Measurements from ENCODE around the gene SLC44A3. TPM values are rescaled to one million over a fixed set of nuclear protein-coding genes. Genes with fewer than 3 reads are reported as not detected.

The SLC44A3 gene
- total and polyA plus RNA-seq, 2 of the 4 experiments (the other 2 are of a cell fraction), result 0.31 to 0.54 TPM

GRCh38 chr1:94929351-94930217, 109.4 kb downstream of the SLC44A3 start:
- no peaks in the 10 kb centered on the region for H3K27me3 ChIP-seq (ENCODE audit: control insufficient read depth, insufficient read depth, low read length)
- H4K8ac ChIP-seq (ENCODE audit: low read depth in 2 of 2, low read length in 2 of 2), result peak overlapping the region in 1 of 2 experiments; percentile 26; a peak in 1 of 4 replicates
- H3K56ac ChIP-seq (ENCODE audit: extremely low read depth, insufficient read depth, low read length), result no peak overlapping the region
- TF ChIP-seq CEBPB (IDR thresholded peaks at IDR 0.05; ENCODE audit: low read depth, low read length), result no peak
- no peak for TF ChIP-seq POLR2A (IDR thresholded peaks at IDR 0.05; ENCODE audit: low read depth, low read length)
- TF ChIP-seq RAD21 (IDR thresholded peaks at IDR 0.05; ENCODE audit: low read length), result no peak
- no peak for TF ChIP-seq RFX5 (IDR thresholded peaks at IDR 0.05; ENCODE audit: low read depth, low read length)
- no peak for TF ChIP-seq NFE2L2 (IDR thresholded peaks at IDR 0.05; ENCODE audit: low read depth, low read length)
- TF ChIP-seq MAFK (IDR thresholded peaks at IDR 0.05; ENCODE audit: low read depth, low read length), result no peak
- no peaks in the 10 kb centered on the region for H3K9me3 ChIP-seq (ENCODE audit: control insufficient read depth, insufficient read depth, low read length)
- ATAC-seq (ENCODE audit: low read depth) (no peak), DNase-seq (no peak)
- H3K27ac ChIP-seq (ENCODE audit: insufficient read depth, low read length), result no peak overlapping the region
- dilution Hi-C loops (cut with HindIII; ENCODE audit: low sequenced_read_pairs, unreplicated experiment) (no loop called here), intact Hi-C loops (cut with micrococcal nuclease) (loop anchor here (10.0 kb wide), 1 partner anchor 305 kb away; the partner anchor contains the start of gene RWDD3), in situ Hi-C loops (cut with MboI; ENCODE audit: low sequenced_read_pairs) (no loop called here)
- no peak overlapping the region for H3K18ac ChIP-seq (ENCODE audit: low read depth, low read length)
- CTCF ChIA-PET, result no interaction called here
- H3K9me1 ChIP-seq (ENCODE audit: insufficient read depth, low read length), result 0 out of 2 replicates have a peak, but pooled peaks cover 5% of the 10 kb centered on the region
- no peak overlapping the region for H2BK5ac ChIP-seq (ENCODE audit: low read depth, low read length, poor library complexity, severe bottlenecking)
- peak overlapping the region; percentile 61 for H3K4me2 ChIP-seq (ENCODE audit: low read depth, low read length)
- H4K91ac ChIP-seq (ENCODE audit: insufficient read depth, low read depth, low read length), result no peak overlapping the region
- H2AFZ ChIP-seq (replicated peaks; ENCODE audit: low read length, poor library complexity), result no peak overlapping the region
- no peaks in the 10 kb centered on the region for H3K36me3 ChIP-seq (ENCODE audit: control insufficient read depth, insufficient read depth, low read length)
- H3K4me3 ChIP-seq (ENCODE audit: insufficient read depth, low read depth, low read length), result no peak overlapping the region
- H2AK9ac ChIP-seq (replicated peaks; ENCODE audit: low read depth, low read length, poor library complexity), result no peak overlapping the region
- 60% methylated on average over 3 of the region's 11 CpGs; no CpG with 5 or more reads in 1 of the 2 experiments for WGBS, 2 experiments (ENCODE audit: extremely low coverage in 2 of 2, insufficient read length in 1 of 2)
- H3K4ac ChIP-seq (ENCODE audit: low read depth, low read length), result no peak overlapping the region
- no peak overlapping the region for H2BK15ac ChIP-seq (ENCODE audit: low read depth, low read length)
- no peak overlapping the region for H4K5ac ChIP-seq (ENCODE audit: low read depth, low read length)
- BruUV-seq (replicated peaks), result no TSS peak
- peak overlapping the region; percentile 25; the same call in 1 of the 2 replicates for H2AK5ac ChIP-seq (ENCODE audit: low read depth, low read length)
- peaks cover 4 to 33% of the 10 kb centered on the region in 2 experiments; a peak in 2 of 4 replicates for H3K79me1 ChIP-seq (ENCODE audit: low read depth in 1 of 2, low read length in 2 of 2)
- H3K14ac ChIP-seq (replicated peaks; ENCODE audit: low read depth, low read length), result peak overlapping the region; percentile 44
- no peak overlapping the region for H3K23ac ChIP-seq (ENCODE audit: low read depth, low read length)
- POLR2A ChIA-PET (ENCODE audit: unreplicated experiment), result no interaction called here
- H2BK20ac ChIP-seq (ENCODE audit: low read depth, low read length), result no peak overlapping the region
- peaks cover 12% of the 10 kb centered on the region for H3K4me1 ChIP-seq (ENCODE audit: control insufficient read depth, insufficient read depth, low read length)
- no peak overlapping the region for H2BK120ac ChIP-seq (ENCODE audit: low read depth, low read length)
- no peak overlapping the region for H3K9ac ChIP-seq (ENCODE audit: low read depth, low read length)
- peaks cover 13% of the 10 kb centered on the region for H4K20me1 ChIP-seq (ENCODE audit: insufficient read depth, low read length)

Data from IMR-90 (cell line).